Left ventricle myocardium inferior (tissue), 1 donor: ENCODE measurements around the gene CDK15. TPM values are rescaled to one million over a fixed set of nuclear protein-coding genes. Genes with fewer than 3 reads are reported as not detected.

ENCODE experiments used
- DNase-seq: peaks from one replicate; pipeline ENCODE4 v3.0.0-alpha.2; 2020
- H3K27ac ChIP-seq: fragments of 200-600 bp; replicated peaks from 2 replicates; pipeline ENCODE4 v1.8.0; 2021
- H3K27me3 ChIP-seq: fragments of 200-600 bp; 2 replicates; pipeline ENCODE4 v1.8.0; 2021; ENCODE audit warnings: low read depth
- H3K36me3 ChIP-seq: fragments of 200-600 bp; 2 replicates; pipeline ENCODE4 v1.8.0; 2021
- H3K4me1 ChIP-seq: fragments of 200-600 bp; 2 replicates; pipeline ENCODE4 v1.8.0; 2021
- H3K4me3 ChIP-seq: fragments of 200-600 bp; 2 replicates; pipeline ENCODE4 v1.8.0; 2021; ENCODE audit warnings: mild to moderate bottlenecking, moderate library complexity
- H3K9me3 ChIP-seq: fragments of 200-600 bp; replicated peaks from 2 replicates; pipeline ENCODE4 v1.8.0; 2021
- intact Hi-C: fragments of 100-400 bp; cut with micrococcal nuclease; formaldehyde crosslinking; loops from one replicate; pipeline ENCODE4 v1.11.0; 2022
- total RNA-seq: library from RNA; stranded (reverse); fragmentation: NEBNext Ultra II Directional; extraction: Animal tissue kit (Norgen Biotek cat#: 25700); gene quantifications from one replicate; pipeline ENCODE4 v1.2.1, GENCODE V29; 2021
- TF ChIP-seq, protein P1 (sequence below): fragments of 200-600 bp; IDR thresholded peaks from 2 replicates; pipeline ENCODE4 v1.8.0; 2021; ENCODE audit warnings: antibody characterized with exemption, mild to moderate bottlenecking, borderline replicate concordance
- donor health status: DM: no; HTN: yes; CAD: no; lungs with severe emphysema.

The CDK15 gene
- total RNA-seq, 1 donor from 2014 or later: 0.16 TPM

- Histone ChIP-seq H3K36me3 (no peaks in the 10 kb centered on the region), H3K4me1 (no peaks in the 10 kb centered on the region), H3K9me3 (no peaks in the 10 kb centered on the region), H3K27ac (no peak overlapping the region), H3K4me3 (no peak overlapping the region), H3K27me3 (peaks cover 5% of the 10 kb centered on the region)
- TF ChIP-seq, protein P1, sequence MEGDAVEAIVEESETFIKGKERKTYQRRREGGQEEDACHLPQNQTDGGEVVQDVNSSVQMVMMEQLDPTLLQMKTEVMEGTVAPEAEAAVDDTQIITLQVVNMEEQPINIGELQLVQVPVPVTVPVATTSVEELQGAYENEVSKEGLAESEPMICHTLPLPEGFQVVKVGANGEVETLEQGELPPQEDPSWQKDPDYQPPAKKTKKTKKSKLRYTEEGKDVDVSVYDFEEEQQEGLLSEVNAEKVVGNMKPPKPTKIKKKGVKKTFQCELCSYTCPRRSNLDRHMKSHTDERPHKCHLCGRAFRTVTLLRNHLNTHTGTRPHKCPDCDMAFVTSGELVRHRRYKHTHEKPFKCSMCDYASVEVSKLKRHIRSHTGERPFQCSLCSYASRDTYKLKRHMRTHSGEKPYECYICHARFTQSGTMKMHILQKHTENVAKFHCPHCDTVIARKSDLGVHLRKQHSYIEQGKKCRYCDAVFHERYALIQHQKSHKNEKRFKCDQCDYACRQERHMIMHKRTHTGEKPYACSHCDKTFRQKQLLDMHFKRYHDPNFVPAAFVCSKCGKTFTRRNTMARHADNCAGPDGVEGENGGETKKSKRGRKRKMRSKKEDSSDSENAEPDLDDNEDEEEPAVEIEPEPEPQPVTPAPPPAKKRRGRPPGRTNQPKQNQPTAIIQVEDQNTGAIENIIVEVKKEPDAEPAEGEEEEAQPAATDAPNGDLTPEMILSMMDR: no peak
- intact Hi-C loops: no loop called here
- DNase-seq: no peak
Observed at GRCh38 chr2:201820383-201821007, 14.2 kb downstream of the CDK15 start.

DNA sequence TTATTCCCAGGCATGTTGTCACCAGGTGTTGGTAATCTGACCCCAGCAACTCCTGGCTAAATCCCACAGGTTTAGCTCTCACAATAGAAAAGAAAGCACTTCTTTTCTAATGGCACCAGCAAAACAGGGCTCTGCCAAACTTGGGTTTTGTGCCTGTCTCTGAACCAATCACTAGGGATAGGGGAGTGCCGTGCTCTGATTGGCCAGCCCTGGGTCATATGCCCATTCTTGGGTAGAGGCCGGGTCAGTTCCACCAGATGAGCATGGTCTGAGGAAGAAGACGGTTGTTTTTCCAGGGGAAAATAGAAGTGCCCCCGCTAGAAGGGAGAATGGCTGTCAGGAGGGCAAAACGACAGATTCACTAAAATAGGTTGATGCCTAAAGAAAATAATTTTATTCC is 14.7 kb downstream of the CDK15 start:
- TF ChIP-seq, protein P1: no peak
- no peak for DNase-seq
- peaks cover 4% of the 10 kb centered on the region for H3K27me3 ChIP-seq
- H3K4me1 ChIP-seq: no peaks in the 10 kb centered on the region
- no peak overlapping the region for H3K27ac ChIP-seq
- intact Hi-C loops: no loop called here
- no peak overlapping the region for H3K4me3 ChIP-seq
- H3K36me3 ChIP-seq: no peaks in the 10 kb centered on the region
- H3K9me3 ChIP-seq: no peaks in the 10 kb centered on the region

GRCh38 chr2:201824212-201824611 is 17.9 kb downstream of the CDK15 start:
- Histone ChIP-seq H3K27me3 (peaks cover 3% of the 10 kb centered on the region), H3K36me3 (no peaks in the 10 kb centered on the region), H3K4me1 (no peaks in the 10 kb centered on the region), H3K27ac (no peak overlapping the region), H3K9me3 (no peaks in the 10 kb centered on the region), H3K4me3 (no peak overlapping the region)
- TF ChIP-seq, protein P1: no peak
- no peak for DNase-seq
- intact Hi-C loops: no loop called here

DNA sequence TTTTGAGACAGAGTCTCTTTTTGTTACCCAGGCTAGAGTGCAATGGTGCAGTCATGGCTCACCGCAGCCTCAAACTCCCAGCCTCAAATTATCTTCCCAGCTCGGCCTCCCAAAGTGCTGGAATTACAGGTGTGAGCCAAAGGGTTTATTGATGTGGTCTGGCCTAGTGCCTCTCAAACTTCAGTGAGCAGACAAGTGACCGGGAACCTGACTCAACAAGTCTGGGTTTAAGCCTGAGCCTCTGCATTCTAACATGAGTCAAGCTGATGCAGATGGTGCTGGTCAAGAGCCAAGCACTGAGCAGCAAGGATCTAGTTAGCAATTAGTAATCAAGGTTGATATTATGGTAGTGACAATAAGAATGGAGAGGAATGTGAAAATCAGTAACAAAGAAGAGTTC is 21.3 kb downstream of the CDK15 start:
- peaks cover 8% of the 10 kb centered on the region for H3K27me3 ChIP-seq
- no peaks in the 10 kb centered on the region for H3K36me3 ChIP-seq
- TF ChIP-seq, protein P1: no peak
- H3K27ac ChIP-seq: no peak overlapping the region
- intact Hi-C loops: no loop called here
- no peak for DNase-seq
- no peaks in the 10 kb centered on the region for H3K9me3 ChIP-seq
- no peaks in the 10 kb centered on the region for H3K4me1 ChIP-seq
- no peak overlapping the region for H3K4me3 ChIP-seq

GRCh38 chr2:201828220-201828619 is 21.9 kb downstream of the CDK15 start:
- no peaks in the 10 kb centered on the region for H3K36me3 ChIP-seq
- no peaks in the 10 kb centered on the region for H3K9me3 ChIP-seq
- DNase-seq: no peak
- TF ChIP-seq, protein P1: no peak
- intact Hi-C loops: no loop called here
- no peaks in the 10 kb centered on the region for H3K4me1 ChIP-seq
- no peak overlapping the region for H3K4me3 ChIP-seq
- no peak overlapping the region for H3K27ac ChIP-seq
- H3K27me3 ChIP-seq: peaks cover 8% of the 10 kb centered on the region
